ENCODE data around the gene GRIK3.

The GRIK3 gene

DNA sequence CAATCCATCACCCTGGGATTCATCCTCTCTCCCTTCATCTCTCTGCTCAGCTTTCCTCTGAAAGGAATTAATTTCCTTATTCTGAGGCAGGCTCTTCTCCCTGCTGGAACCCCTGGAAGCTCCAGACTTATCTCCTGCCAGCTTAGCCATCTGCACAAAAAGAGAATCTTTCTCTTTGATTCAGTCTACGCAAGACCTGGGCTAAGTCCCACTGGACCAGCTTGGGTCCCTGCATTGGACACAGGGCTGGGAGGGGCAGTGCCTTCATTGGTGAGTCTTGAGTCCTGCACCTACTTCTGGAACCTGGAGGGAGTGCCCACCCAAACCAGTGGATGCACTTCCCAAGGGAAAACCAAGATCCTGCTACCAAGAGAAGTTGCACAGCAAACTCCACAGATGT lies 279.9 kb downstream of the GRIK3 start:
- DNase-seq = no peak

DNA sequence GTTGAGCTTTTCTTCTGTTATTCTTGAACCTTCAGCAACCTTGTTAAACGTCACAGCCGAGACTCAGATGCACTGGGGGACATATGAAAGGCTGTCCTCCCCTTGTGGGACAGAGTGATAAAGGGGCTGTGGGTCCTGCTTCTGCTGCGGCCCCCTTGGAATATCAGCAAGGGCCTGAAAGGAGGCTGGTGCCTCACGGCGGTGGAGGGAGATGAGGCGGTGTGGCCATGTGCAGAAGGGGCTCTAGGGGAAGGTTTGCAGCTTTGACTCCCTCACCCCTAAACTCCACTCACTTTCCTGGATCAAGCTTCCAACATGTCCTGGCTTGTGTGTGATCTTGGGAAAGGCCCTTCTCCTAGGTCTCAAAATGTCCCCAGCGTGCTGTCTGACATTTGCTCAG lies 280.9 kb downstream of the GRIK3 start:
- DNase-seq = no peak

DNA sequence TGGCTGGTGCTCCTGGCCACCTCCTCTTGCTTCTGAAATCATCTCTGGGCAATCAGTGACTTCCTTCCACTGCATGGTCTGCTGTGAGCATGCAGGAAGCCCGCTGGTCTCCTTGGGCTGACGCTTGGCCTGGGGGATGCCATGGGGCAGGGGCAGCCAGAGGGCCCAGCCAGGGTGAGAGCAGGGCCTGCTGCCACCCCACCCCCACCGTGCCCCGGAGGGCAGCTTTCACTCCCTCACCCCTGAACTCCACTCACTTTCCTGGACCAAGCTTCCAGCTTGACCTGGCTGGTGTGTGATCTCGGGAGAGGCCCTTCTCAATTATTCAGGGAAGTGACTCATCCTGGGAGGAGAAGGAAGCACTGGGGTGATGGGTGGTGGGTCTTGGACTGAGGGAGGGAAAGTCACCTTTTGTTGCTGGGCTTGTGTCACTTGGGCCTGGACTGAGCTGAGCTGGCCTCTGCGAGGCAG lies 281.4 kb downstream of the GRIK3 start:
- DNase-seq = no peak

DNA sequence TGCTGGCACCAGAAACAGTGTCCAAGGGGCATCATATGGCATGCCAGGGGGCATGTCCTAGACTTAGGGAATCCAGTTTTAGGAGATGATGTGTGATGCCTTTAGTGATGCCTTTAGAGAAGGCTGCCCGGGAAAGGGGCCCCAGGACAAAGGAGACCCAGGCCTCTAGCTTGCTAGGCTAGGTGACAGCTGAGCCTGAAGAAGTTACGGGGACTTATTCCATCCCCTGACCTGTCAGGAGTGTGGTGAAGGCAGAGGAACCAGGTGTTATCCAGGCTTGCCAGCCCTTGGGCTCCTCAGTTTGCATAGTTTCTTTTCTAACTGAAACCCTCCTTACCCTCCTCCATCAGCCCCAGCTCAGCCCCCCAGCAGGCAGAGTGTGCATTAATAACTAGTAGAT lies 281.9 kb downstream of the GRIK3 start:
- no peak for DNase-seq

DNA sequence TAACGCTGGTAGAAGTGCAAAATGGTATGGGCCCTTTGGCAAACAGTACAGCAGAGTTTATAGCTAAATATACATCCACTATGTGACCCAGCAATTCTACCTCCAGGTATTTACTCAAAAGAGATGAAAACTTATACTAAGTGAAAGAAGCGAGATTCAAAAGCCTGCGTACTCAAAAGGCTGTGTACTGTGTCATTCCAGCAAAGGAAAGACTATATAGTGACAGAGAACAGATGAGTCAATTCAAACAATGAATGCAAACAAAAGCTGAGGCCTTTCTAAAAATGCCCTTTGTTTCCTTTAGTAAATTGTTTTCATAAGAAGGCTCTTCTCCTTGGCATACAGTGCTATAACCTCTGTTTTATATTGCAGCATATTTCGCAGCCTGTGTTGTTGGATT lies 282.8 kb downstream of the GRIK3 start:
- no peak for DNase-seq

DNA sequence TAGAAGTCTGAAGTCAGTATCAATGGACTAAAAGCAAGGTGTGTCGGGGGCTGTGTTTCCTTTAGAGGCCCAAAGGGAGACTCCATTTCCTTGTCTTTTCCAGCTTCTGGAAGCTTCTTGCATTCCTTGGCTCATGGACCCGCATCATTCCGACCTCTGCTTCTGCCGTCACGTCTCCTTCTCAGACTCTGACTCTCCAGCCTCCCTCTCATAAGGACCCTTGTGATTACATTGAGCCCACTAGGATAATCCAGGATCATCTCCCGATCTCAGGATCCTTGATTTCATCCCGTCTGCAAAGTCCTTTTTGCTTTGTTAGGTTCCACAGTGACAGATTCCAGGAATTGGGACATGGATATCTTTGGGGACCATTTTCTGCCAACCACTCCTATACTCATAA lies 285.8 kb downstream of the GRIK3 start:
- no peak for DNase-seq

Measured in T-helper 2 cell (primary cell).